Embryonic facial prominence (tissue), 1 donor: ENCODE results near the gene C14orf132.

ENCODE experiments used
- DNase-seq: peaks from one replicate; pipeline ENCODE4 v3.0.0-alpha.2; 2016; ENCODE audit errors: extremely low spot score

The C14orf132 gene

DNA sequence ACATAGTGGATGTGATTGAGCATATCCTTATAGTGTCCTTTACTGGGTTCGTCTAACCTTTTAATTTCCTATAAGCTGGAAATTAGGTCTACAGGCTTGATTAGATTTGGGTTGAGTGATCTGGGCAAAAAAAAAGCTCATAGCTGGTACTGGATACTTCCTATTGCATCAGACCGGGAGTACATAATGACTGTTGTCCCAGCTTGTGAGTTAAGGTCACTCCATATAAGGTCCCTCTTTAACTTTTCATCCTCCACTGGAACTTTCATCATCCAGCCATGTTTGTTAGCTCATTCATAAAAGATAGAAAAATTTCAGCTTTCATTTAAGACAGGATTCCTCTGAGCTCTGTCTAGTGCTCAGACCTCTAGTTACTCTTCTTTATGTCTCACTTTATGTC lies 80.8 kb downstream of the C14orf132 start:
- no peak for DNase-seq

DNA sequence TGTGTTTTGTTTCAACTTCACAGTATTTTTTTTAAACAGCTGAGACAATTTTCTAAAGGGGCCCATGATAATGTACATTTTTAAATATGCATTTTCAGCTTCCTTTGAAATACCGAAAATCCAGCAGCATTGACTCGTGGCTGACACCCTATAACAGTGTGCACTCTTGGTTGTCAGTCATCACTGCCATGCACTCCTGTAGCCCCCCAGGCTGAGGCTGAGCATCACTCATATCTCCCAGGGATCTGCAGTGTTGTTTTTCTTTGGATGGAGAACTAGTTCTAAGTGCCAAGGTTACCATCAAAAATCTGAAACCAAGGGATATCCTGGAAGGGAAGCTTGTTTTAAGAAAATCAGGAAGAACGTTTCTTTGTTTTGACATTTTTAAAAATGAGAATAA lies 81.2 kb downstream of the C14orf132 start:
- no peak for DNase-seq

DNA sequence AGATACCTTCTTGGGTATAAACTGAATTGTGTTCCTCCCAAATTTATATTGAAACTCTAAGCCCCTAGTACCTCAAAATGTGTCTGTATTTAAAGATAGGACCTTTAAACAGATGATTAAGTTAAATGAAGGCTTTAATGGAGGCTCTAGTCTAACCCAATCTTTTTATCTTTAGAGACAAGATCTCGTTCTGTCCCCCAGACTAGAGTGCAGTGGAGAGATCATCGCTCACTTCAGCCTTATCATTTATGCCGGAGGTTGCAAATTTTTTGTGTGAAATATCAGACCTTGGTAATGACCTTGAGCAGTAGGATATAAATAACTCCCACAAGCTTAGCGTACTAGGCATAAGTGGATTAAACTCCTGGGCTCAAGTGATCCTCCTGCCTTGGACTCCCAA lies 81.8 kb downstream of the C14orf132 start:
- DNase-seq, result no peak

DNA sequence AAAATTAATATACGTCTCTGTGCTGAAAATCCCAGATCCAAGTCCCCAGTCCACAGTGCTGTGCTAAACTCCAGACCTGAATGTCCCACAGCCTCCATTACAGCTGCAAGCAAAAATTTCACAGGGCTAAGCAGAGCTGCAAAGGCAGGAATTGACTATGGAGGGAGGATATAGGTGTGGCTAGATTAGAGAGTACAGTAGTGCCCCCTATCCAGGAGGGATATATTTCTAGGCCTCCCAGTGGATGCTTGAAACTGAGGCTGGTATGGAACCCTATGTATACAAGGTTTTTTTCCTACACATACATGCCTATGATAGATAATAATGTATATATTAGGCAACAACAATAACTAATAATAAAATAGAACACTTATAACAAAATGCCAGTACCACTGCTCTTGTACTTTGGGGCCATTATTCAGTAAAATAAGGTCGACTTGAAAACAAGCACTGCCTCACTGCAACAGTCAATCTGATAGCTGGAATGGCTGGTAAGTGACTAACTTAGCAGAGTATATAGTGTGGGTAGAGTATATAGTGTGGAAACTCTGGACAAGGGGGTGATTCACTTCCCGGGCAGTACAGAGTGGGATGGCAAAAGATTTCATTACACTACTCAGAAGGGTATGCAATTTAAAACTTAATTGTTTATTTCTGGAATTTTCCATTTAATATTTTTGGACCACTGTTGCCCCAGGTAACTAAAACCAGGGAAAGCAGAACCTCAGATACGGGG lies 82.7 kb downstream of the C14orf132 start:
- DNase-seq, result no peak

DNA sequence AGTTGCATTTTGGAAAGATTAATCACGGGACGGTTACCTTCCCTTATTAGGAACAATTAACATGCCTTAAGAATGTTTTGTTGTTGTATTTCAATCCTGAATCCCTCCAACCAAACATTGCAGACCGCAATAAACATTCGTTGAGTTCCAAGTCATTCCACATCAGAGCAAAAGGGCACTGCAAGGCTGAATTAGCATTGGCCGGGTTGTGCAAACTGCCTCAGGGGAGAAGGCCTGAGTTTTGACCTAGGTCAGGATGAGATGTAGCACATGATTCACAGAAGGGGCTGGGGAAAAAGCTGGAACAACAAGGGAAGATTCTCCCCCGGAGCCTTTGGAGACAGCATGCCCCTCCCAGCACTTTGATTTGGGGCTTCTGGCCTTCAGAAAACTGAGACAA lies 83.3 kb downstream of the C14orf132 start:
- DNase-seq, result no peak

DNA sequence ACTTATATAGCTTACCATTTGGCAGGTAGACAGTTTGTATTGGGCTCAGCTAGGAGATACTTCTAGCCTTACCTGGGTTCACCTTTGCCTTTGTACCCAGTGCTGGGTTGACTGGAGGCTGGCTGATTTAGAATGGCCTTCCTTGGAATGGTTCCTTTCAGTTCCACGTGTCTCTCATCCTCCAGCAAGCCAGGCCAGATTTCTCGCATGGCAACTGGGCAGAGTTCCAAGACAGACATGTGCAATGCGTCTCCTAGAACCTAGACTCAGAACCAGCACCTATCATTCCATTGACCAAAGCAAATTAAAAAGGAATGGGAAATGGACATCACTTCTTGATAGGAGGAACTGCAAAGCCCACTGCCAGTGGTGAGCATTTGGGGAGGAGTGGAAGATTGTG lies 86.4 kb downstream of the C14orf132 start:
- DNase-seq, result no peak

DNA sequence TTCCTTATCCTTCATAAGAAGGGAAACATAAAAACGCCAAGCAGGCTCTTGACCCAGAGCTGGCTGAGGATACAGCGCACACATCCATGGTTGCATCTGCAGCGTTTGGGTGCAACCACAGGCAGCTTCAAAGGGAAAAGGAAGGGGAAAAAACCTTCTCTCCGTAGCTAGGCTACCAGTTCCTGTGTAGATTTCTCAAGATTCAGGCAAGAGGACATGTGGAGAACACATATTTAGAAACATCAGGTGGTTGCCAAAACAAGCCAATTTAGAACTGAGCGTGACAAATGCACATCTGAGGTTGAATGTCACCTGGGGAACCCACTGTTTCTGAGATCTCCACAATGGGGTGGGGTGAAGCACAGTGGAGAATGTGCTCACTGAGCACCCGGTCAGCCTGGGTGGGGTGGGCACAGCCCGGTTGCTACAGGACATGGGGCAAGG lies 87.2 kb downstream of the C14orf132 start:
- DNase-seq, result peak; percentile 36

DNA sequence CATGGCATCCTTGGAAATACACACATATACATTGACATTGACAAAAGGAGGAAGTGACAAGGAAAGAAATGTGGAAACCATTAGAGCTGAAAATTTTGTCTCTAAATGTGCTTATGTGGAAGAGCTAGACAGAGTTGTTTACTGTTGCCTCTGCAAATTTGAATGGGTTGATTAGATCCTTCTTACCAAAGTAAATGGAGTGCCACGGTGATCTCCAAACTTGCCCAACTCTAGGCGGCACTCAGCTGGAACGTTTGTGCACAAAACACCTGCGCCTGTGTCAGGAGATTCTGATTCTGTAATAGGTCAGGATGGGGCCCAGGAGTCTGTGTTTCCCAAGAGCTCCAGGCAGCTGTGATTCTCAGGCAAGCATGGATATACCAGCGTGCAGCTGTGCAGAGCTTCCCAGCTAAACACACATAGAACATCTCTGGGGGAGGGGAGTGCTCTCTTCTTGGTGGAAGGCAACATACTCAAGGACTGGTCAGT lies 87.7 kb downstream of the C14orf132 start:
- no peak for DNase-seq

DNA sequence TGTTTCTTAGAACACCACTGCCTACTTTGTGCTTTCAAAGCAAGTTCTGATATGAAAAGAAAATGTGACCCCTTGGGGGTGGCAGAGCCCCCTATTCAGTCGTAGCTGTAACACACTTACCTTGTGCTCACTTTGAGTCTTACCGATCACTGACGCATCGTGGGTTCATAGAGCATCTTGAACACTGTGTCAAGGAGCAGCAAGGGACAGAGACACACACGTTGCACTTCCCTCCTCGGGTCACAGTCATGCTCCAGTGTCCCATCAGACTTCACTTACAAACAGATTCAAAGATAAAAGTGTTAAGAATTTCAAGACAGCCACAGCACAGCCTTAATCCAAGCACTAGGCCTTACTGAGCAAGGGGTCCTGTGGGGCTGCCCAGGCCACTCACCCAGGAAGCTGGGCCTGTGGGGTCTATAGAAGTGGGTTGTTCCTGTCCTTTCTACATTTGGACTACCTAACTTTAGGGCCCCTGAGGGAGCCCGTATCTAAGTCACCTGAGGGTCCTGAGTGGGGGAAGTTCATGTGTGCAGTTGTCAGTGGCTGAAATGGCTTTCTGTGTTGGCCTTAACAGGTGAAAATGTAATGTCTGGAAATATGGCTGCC lies 90.1 kb downstream of the C14orf132 start:
- no peak for DNase-seq

DNA sequence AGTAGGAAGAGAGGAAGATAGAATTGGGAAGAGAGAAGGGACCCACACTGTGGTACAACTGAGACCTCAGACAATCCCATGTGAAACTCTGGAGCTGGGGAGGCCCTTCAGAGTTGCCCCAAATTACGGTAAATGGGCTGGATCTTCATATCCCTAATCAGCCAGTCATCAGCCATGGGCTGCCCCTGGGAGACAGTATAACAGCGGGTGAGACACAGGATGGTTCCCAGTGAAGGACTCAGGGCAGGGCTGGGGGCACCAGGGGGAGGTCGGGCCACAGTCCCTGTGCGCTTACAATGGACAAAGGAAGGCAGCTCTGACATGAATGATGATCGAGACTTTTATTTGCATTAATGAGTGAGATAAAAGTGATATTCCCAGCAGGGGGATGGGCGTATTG lies 91.2 kb downstream of the C14orf132 start:
- DNase-seq, result no peak

DNA sequence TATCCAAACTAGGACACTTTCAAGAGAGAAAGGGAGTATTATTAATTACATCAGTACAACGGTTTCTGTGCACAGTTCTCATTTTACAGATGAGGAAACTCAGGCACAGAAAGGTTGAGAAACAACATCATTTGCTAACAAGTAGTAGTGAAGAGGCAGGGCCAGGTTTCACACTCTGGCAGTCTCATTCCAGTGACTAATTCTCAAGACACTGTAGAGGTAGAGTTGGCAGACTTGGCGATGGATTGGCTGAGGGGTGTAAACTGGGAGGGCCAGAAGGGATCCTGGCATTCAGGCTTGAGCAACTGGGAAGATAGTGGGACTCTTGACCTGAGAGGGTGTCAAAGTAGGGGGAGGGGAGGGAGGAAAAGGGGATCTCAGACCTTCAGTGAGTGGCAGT lies 91.7 kb downstream of the C14orf132 start:
- DNase-seq, result no peak

DNA sequence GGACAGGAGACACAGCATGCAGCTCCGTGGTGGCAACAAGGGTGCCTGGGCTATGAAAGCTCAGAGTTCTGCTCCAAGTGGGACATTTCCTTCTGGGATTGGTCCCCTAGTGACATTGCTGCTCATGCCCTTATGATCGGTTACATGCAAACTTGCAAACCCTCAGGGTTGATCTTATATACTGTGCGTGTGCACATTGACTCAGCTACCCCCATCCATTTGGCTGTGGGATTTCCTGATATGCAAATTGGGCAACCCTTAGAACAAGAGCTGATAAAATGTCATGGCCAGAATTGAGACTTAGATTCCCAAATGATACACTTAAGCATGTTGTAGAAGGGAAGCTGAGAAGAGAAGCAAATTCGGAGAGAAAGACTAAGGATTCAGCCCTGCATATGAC lies 92.7 kb downstream of the C14orf132 start:
- DNase-seq, result no peak

DNA sequence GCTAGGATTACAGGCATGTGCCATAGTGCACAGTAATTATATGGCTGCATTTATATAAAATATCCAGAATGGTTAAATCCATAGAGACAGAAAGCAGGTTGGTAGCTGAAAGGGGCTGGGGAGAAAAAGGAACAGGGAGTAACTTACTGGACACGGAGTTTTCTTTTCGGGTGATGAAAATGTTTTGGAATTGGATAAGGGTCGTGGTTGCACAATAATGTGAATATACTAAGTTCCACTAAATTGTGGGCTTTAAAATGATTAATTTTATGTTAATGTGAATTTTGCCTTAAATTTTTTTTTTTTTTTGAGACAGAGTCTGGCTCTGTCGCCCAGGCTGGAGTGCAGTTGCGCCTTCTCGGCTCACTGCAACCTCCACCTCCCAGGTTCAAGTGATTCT lies 95.3 kb downstream of the C14orf132 start:
- no peak for DNase-seq

DNA sequence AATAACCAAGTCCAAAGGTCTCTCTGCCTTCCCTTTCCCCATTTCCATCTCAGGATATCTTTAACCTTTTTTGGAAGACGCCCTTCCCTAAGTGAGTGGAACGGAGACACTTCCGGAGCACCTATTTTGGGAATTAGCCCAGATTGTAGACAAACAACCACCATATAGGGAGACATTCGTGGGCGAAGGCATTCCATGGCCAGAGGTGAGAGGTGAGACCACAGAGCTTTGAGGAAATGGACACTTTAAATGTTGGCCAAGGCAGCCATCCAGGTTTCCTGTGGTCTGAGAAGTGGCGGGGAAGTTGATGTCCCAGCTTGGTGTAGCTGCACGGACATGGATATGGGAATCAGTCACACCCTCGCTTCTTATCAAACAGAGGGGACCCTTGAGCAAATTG lies 96.1 kb downstream of the C14orf132 start:
- DNase-seq, result no peak

DNA sequence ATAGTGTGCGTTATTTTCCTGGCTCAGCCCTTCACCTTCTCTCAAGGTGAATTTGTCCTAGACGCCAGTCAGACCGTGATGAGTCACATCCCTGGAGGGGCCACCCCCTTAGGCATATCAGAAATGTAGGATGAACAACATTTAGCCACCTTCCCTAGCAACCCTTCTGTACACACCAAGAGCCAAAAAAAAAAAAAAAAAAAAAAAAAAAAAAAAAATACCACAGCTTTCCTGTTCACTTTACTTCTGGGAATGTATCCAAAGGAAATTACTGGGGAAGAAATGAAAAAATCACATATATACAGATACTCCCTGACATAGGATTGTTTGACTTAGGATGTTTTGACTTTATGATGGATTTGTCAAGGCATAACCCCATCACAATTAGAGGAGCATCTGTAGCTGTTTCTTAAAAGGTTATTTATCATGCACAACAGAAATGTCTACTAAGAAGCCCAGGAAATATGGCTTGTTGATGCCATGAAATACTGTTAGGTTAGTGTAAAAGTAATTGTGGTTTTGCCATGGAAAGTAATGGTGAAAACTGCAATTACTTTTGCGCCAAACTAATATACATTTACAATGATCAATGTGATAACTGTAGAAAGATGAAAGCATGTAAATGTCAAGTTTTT lies 97.3 kb downstream of the C14orf132 start:
- DNase-seq, result no peak

DNA sequence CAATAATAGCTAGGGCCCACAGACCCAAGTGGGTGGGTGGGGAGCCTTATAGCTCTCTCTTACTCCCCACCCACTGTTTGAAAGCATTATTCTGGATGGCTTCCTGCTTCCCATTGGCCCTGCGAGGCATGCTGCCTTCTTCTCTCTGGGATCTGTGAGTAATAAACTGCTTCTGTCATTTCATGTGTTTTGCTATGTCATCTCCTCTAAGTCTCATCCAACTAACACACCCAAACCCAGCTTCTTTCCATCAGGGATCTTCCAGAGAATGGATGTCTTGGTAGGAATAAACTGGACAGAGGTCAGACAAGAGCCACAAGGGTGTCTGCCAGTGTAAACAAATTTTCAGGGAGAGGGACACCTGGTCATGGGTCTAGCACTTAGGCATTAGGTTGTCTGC lies 99.1 kb downstream of the C14orf132 start:
- no peak for DNase-seq

DNA sequence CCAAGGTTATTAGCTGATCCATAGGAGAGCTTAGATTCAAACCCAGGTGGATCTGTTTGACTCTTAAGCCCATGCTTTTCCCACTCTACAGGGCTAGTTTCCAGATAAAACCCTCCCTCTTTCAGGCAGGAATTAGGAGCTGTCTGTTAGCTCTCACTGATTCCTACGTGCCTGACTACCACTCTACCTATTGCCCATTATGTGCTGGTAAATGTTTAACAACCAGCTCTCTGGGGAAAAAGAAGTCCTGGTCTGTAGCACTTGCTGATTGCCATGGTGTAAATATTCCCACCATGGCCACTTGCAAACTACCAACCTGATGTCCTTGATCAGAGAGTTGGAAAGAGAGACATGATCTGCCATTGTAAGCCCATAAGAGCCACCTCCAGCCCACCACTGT lies 100.0 kb downstream of the C14orf132 start:
- no peak for DNase-seq

DNA sequence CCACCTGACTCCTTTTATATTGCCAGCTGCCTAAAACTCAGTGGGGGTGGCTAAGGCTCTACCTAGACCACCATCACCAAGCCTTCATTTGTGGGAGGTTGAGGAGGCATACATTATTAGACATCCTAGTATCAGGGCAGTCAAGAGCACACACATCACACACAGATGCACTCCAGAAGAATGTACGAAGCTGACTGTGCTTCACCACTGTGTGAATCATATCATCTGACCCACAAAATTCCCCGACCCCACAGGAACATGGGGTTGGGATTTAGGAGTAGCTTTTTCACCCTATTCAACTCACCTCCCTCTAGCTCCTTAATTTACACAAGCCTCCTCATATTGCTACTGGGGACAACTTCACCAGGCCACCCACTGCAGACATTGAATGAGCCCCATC lies 100.7 kb downstream of the C14orf132 start:
- DNase-seq, result no peak

DNA sequence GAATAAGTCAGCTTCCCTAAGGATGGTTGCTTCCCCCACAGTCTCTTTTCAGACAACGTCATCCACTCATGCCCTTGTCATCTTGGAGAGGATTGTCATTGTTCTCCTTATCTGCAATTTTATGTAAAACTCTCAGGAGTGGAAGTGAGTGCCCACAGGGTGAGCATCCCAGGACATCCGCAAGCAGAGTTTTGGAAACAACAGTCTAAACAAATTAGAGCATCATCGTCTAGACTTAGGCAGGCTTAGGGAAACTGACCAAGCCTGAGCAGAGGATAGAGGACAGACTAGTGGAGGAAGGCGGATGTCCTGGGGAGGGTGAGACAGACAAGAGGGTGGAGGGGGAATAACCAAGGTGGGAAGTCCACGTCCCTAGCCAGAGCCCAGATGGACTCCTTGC lies 101.8 kb downstream of the C14orf132 start:
- DNase-seq, result no peak
